K562 (cell line): Measurements from ENCODE around the gene IFIT2.

ENCODE experiments used
- RAD21 ChIP-seq, 2 experiments: fragments of 250-450 bp in 1 of 2; fragments of 450-650 bp in 1 of 2; sonication (Bioruptor Pico) in 1 of 2; formaldehyde crosslinking in 1 of 2; IDR thresholded peaks in 1 of 2; conservative IDR thresholded peaks in 1 of 2; 2 replicates each; pipeline versions ENCODE4 v1.4.0 to v1.8.0; 2020 to 2022; ENCODE audit warnings: mild to moderate bottlenecking in 2 of 2, moderate library complexity in 1 of 2
- TF ChIP-seq, protein P1 (sequence below): fragments of 450-650 bp; IDR thresholded peaks from 2 replicates; pipeline ENCODE4 v1.6.1; 2014; ENCODE audit warnings: low read depth, mild to moderate bottlenecking, moderate library complexity, borderline replicate concordance
- TF ChIP-seq, protein P2 (sequence below), 2 experiments: fragments of 450-650 bp in 1 of 2; sonication (generic) in 1 of 2; formaldehyde crosslinking in 1 of 2; IDR thresholded peaks in 1 of 2; conservative IDR thresholded peaks in 1 of 2; 2 replicates each; pipeline versions ENCODE4 v1.6.1 to v1.8.1; 2016 to 2023; ENCODE audit warnings: mild to moderate bottlenecking in 2 of 2, moderate library complexity in 2 of 2, inconsistent platforms in 1 of 2, missing genetic modification reagents in 1 of 2

DNA sequence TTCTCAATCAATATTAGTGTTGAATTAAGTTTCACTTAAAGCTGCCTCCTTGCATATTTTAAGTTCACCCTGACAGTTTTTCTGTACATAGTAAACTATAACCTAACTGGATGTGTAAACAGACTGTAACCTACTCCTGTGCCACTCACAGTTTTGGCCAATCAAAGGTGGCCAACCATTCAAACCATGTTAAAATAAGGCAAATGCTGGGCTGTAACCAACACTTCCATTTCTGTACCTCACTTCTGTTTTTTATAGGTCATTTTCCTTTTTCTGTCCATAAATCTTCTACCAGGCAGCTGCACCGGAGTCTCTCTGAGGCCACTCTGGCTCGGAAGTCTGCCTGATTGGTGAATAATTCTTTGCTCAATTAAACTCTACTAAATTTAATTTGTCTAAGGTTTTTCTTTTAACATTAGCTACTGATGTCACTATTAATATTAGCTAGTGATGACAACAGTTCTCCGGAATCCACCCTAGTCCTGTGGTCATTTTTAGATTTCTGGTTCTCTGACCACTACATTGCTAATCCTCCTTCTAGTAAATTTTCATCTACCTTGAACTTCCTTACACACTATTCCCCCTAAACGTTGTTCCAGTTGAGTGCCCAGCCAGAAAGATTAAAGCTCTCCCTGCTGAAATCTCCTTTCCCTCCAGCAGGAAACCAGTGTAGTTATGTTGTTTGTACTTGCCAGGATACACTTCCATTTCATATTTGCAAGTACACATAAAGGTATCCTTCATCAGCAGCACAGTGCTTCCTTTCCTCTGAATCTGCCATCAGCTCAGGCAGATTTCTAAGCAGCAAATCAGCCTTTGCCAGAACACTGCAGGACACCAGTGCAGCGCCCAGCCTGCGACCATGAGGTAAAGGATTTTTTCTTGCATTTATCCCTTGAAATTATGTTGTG lies 18.6 kb upstream of the IFIT2 start:
- TF ChIP-seq, protein P1, sequence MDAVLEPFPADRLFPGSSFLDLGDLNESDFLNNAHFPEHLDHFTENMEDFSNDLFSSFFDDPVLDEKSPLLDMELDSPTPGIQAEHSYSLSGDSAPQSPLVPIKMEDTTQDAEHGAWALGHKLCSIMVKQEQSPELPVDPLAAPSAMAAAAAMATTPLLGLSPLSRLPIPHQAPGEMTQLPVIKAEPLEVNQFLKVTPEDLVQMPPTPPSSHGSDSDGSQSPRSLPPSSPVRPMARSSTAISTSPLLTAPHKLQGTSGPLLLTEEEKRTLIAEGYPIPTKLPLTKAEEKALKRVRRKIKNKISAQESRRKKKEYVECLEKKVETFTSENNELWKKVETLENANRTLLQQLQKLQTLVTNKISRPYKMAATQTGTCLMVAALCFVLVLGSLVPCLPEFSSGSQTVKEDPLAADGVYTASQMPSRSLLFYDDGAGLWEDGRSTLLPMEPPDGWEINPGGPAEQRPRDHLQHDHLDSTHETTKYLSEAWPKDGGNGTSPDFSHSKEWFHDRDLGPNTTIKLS, result no peak
- no peak for TF ChIP-seq RAD21 (CRISPR knock-in tag; conservative IDR thresholded peaks at IDR 0.05 in 1 of 2, IDR thresholded peaks at IDR 0.05 in 1 of 2)
- TF ChIP-seq, protein P2, sequence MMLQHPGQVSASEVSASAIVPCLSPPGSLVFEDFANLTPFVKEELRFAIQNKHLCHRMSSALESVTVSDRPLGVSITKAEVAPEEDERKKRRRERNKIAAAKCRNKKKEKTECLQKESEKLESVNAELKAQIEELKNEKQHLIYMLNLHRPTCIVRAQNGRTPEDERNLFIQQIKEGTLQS (IDR thresholded peaks at IDR 0.05), result no peak
- TF ChIP-seq, protein P2 (CRISPR knock-in tag; conservative IDR thresholded peaks at IDR 0.05), result no peak
